Measurements from ENCODE around the gene MCF2L. TPM values are rescaled to one million over a fixed set of nuclear protein-coding genes. Genes with fewer than 3 reads are reported as not detected.

MCF2L gene
- total RNA-seq, 1 donor from 2014 or later = 0.61 TPM

- intact Hi-C loops (cut with micrococcal nuclease) = no loop called here
Observed at GRCh38 chr13:113014752-113015745, 46.0 kb downstream of the MCF2L start.

GRCh38 chr13:113015826-113016525 is 47.0 kb downstream of the MCF2L start:
- intact Hi-C loops (cut with micrococcal nuclease) = no loop called here

- intact Hi-C loops (cut with micrococcal nuclease) = no loop called here
Observed at GRCh38 chr13:113016526-113017295, 47.7 kb downstream of the MCF2L start.

GRCh38 chr13:113017506-113018215 is 48.6 kb downstream of the MCF2L start:
- intact Hi-C loops (cut with micrococcal nuclease) = no loop called here

- intact Hi-C loops (cut with micrococcal nuclease) = no loop called here
Observed at GRCh38 chr13:113018676-113019465, 49.9 kb downstream of the MCF2L start.

GRCh38 chr13:113020323-113021080 is 51.5 kb downstream of the MCF2L start:
- intact Hi-C loops (cut with micrococcal nuclease) = no loop called here

- intact Hi-C loops (cut with micrococcal nuclease) = no loop called here
Observed at GRCh38 chr13:113021391-113021790, 52.4 kb downstream of the MCF2L start.

GRCh38 chr13:113021811-113022210 is 52.8 kb downstream of the MCF2L start:
- intact Hi-C loops (cut with micrococcal nuclease) = no loop called here

GRCh38 chr13:113022391-113022744 is 53.4 kb downstream of the MCF2L start:
- intact Hi-C loops (cut with micrococcal nuclease) = no loop called here

- intact Hi-C loops (cut with micrococcal nuclease) = no loop called here
Observed at GRCh38 chr13:113022745-113023574, 53.9 kb downstream of the MCF2L start.

- intact Hi-C loops (cut with micrococcal nuclease) = no loop called here
Observed at GRCh38 chr13:113023694-113024430, 54.8 kb downstream of the MCF2L start.

GRCh38 chr13:113024466-113024865 is 55.5 kb downstream of the MCF2L start:
- intact Hi-C loops (cut with micrococcal nuclease) = no loop called here

GRCh38 chr13:113026391-113026910 is 57.4 kb downstream of the MCF2L start:
- intact Hi-C loops (cut with micrococcal nuclease) = no loop called here

- intact Hi-C loops (cut with micrococcal nuclease) = no loop called here
Observed at GRCh38 chr13:113027095-113027494, 58.1 kb downstream of the MCF2L start.

- intact Hi-C loops (cut with micrococcal nuclease) = no loop called here
Observed at GRCh38 chr13:113027566-113027965, 58.6 kb downstream of the MCF2L start.

- intact Hi-C loops (cut with micrococcal nuclease) = loop anchor here (1.0 kb wide), 1 partner anchor 86 kb away; no protein-coding TSS in a partner anchor
Observed at GRCh38 chr13:113028336-113029060, 59.5 kb downstream of the MCF2L start.

GRCh38 chr13:113029061-113029445 is 60.0 kb downstream of the MCF2L start:
- intact Hi-C loops (cut with micrococcal nuclease) = loop anchor here (1.0 kb wide), 1 partner anchor 87 kb away; no protein-coding TSS in a partner anchor
